A549 (cell line): ENCODE measurements around the gene SLC30A1. TPM values are rescaled to one million over a fixed set of nuclear protein-coding genes. Genes with fewer than 3 reads are reported as not detected.

ENCODE experiments used
- ATAC-seq, 2 experiments: fragments of 200-7000 bp in 1 of 2; fragments of >200 bp in 1 of 2; cut with Nextera tagmentation in 1 of 2; cut with Tn5 transposase in 1 of 2; 3 replicates each; pipeline versions ENCODE4 v1.8.0 to v1.9.1; 2018 to 2020; ENCODE audit warnings: mild to moderate bottlenecking in 1 of 2, moderate library complexity in 1 of 2
- CTCF ChIA-PET: fragments of 300-600 bp; sonication (Branson Sonifier 250); formaldehyde crosslinking; extraction: SDS; loops from one replicate; lab custom pipeline; 2021; ENCODE audit warnings: antibody characterized with exemption, inconsistent platforms; lab: Yijun Ruan, JAX
- POLR2A ChIA-PET: fragments of 350-600 bp; formaldehyde crosslinking; extraction: SDS; loops from one replicate; lab custom pipeline; 2021; ENCODE audit warnings: antibody characterized with exemption, inconsistent platforms; lab: Yijun Ruan, JAX
- DNase-seq, 2 experiments: peaks; one replicate each; pipeline versions ENCODE4 v3.0.0 to v3.0.0-alpha.2; 2011 to 2016; ENCODE audit warnings: low read depth in 1 of 2, low spot score in 1 of 2
- FAIRE-seq: peaks from 2 replicates; lab custom pipeline; 2011; peaks lifted over from hg19 to GRCh38; lab: Jason Lieb, UNC
- H3K27ac ChIP-seq, 2 experiments: fragments of >200 bp; sonication (Bioruptor Twin); formaldehyde crosslinking; 3 replicates each; pipeline ENCODE4 v1.5.1; 2016 to 2017
- H3K4me1 ChIP-seq: fragments of >200 bp; sonication (Bioruptor Twin); formaldehyde crosslinking; 3 replicates; pipeline ENCODE4 v1.6.1; 2016
- H3K4me2 ChIP-seq: fragments of >200 bp; sonication (Bioruptor Twin); formaldehyde crosslinking; 3 replicates; pipeline ENCODE4 v1.6.1; 2016
- H3K4me3 ChIP-seq: fragments of >200 bp; sonication (Bioruptor Twin); formaldehyde crosslinking; 3 replicates; pipeline ENCODE4 v1.5.1; 2016
- H3K9me3 ChIP-seq: fragments of >200 bp; sonication (Bioruptor Twin); formaldehyde crosslinking; 3 replicates; pipeline ENCODE4 v1.6.1; 2016
- BHLHE40 ChIP-seq: IDR thresholded peaks from 2 replicates; pipeline ENCODE4 v1.6.1; 2012; ENCODE audit warnings: low read depth, low read length, inconsistent platforms
- CBX8 ChIP-seq: fragments of 200-600 bp; sonication (generic); IDR thresholded peaks from 2 replicates; pipeline ENCODE4 v1.6.1; 2016
- CEBPB ChIP-seq, 2 experiments: fragments of >200 bp in 1 of 2; sonication (Bioruptor Twin) in 1 of 2; formaldehyde crosslinking in 1 of 2; IDR thresholded peaks; 2 replicates each; pipeline ENCODE4 v1.6.1; 2012 to 2016
- EHF ChIP-seq: fragments of 250-450 bp; sonication (Bioruptor Pico); IDR thresholded peaks from 2 replicates; pipeline ENCODE4 v1.5.0; 2020; ENCODE audit warnings: mild to moderate bottlenecking
- ELK1 ChIP-seq: fragments of 150-350 bp; IDR thresholded peaks from 2 replicates; pipeline ENCODE4 v1.6.1; 2014; ENCODE audit warnings: low read depth, mild to moderate bottlenecking, low read length
- ESRRA ChIP-seq: fragments of 150-350 bp; IDR thresholded peaks from 2 replicates; pipeline ENCODE4 v1.6.1; 2014; ENCODE audit warnings: mild to moderate bottlenecking, low read length, borderline replicate concordance
- FOSB ChIP-seq: fragments of 250-450 bp; sonication (Bioruptor Pico); IDR thresholded peaks from 2 replicates; pipeline ENCODE4 v1.5.0; 2020; ENCODE audit warnings: mild to moderate bottlenecking, moderate library complexity
- FOXS1 ChIP-seq: fragments of 250-450 bp; sonication (Bioruptor Pico); IDR thresholded peaks from 2 replicates; pipeline ENCODE4 v1.5.0; 2020; ENCODE audit warnings: mild to moderate bottlenecking, moderate library complexity
- HDAC2 ChIP-seq: fragments of 200-600 bp; sonication (generic); IDR thresholded peaks from 2 replicates; pipeline ENCODE4 v1.6.1; 2016
- HES2 ChIP-seq: fragments of >200 bp; sonication (Bioruptor Twin); formaldehyde crosslinking; IDR thresholded peaks from 2 replicates; pipeline ENCODE4 v1.6.1; 2016
- HEYL ChIP-seq: fragments of 250-450 bp; sonication (Bioruptor Pico); IDR thresholded peaks from 2 replicates; pipeline ENCODE4 v1.8.0; 2021; ENCODE audit warnings: mild to moderate bottlenecking, moderate library complexity
- HOXA7 ChIP-seq: fragments of 250-450 bp; sonication (Bioruptor Pico); IDR thresholded peaks from 2 replicates; pipeline ENCODE4 v1.5.0; 2020; ENCODE audit warnings: mild to moderate bottlenecking, moderate library complexity
- HOXB5 ChIP-seq: fragments of 250-450 bp; sonication (Bioruptor Pico); IDR thresholded peaks from 2 replicates; pipeline ENCODE4 v1.5.0; 2020; ENCODE audit warnings: mild to moderate bottlenecking, moderate library complexity
- JUNB ChIP-seq: fragments of >200 bp; sonication (Bioruptor Twin); formaldehyde crosslinking; IDR thresholded peaks from 2 replicates; pipeline ENCODE4 v1.6.1; 2016
- KDM1A ChIP-seq: fragments of 200-600 bp; sonication (generic); IDR thresholded peaks from 2 replicates; pipeline ENCODE4 v1.6.1; 2016; ENCODE audit warnings: low read depth, mild to moderate bottlenecking
- NR3C1 ChIP-seq: fragments of >200 bp; sonication (Bioruptor Twin); formaldehyde crosslinking; IDR thresholded peaks from 3 replicates; pipeline ENCODE4 v1.6.1; 2017
- PHF8 ChIP-seq: fragments of 200-600 bp; sonication (generic); IDR thresholded peaks from 2 replicates; pipeline ENCODE4 v1.6.1; 2016; ENCODE audit warnings: low read depth, mild to moderate bottlenecking, antibody characterized with exemption, moderate library complexity, borderline replicate concordance
- POLR2A ChIP-seq: IDR thresholded peaks from 2 replicates; pipeline ENCODE4 v1.6.1; 2012; ENCODE audit warnings: mild to moderate bottlenecking, low read length
- RAD21 ChIP-seq, 2 experiments: fragments of >200 bp in 1 of 2; sonication (Bioruptor Twin) in 1 of 2; formaldehyde crosslinking in 1 of 2; IDR thresholded peaks in 1 of 2; conservative IDR thresholded peaks in 1 of 2; 2 replicates in 1 of 2; 3 replicates in 1 of 2; pipeline ENCODE4 v1.6.1; 2012 to 2018; ENCODE audit warnings: inconsistent platforms in 1 of 2
- RCOR1 ChIP-seq: fragments of 150-350 bp; IDR thresholded peaks from 2 replicates; pipeline ENCODE4 v1.6.1; 2014; ENCODE audit warnings: antibody characterized with exemption, low read length, low read depth
- TP53 ChIP-seq: fragments of 250-450 bp; sonication (Bioruptor Pico); IDR thresholded peaks from 2 replicates; pipeline ENCODE4 v1.5.0; 2021; ENCODE audit warnings: mild to moderate bottlenecking, moderate library complexity
- ZC3H11A ChIP-seq: fragments of 450-650 bp; IDR thresholded peaks from 2 replicates; pipeline ENCODE4 v1.6.1; 2014; ENCODE audit warnings: antibody characterized with exemption, mild to moderate bottlenecking
- WGBS: methylation state at CpG from one replicate; pipeline ENCODE4 v1.1.6; 2017; ENCODE audit errors: missing lambda C conversion rate; 5-methylcytosine and 5-hydroxymethylcytosine counted together
- polyA plus RNA-seq, 4 experiments: library from polyadenylated mRNA; depleted of rRNA in 3 of 4; stranded (reverse); fragments of >200 nt; fragmentation: RNase III in 1 of 4; extraction: RNeasy Plus Mini Kit Qiagen cat#74134 plus additional on column Dnase treatment in 1 of 4; gene quantifications; 2 replicates in 3 of 4; 3 replicates in 1 of 4; pipeline ENCODE4 v1.2.3, GENCODE V29; 2011 to 2017
- TF ChIP-seq, protein P1 (sequence below): fragments of 250-450 bp; sonication (Bioruptor Pico); IDR thresholded peaks from 2 replicates; pipeline ENCODE4 v1.5.0; 2020; ENCODE audit warnings: low read depth, mild to moderate bottlenecking, moderate library complexity
- TF ChIP-seq, protein P2 (sequence below): IDR thresholded peaks from 2 replicates; pipeline ENCODE4 v1.6.1; 2012; ENCODE audit warnings: low read depth, borderline replicate concordance
- TF ChIP-seq, protein P3 (sequence below): IDR thresholded peaks from 2 replicates; pipeline ENCODE4 v1.6.1; 2012
- TF ChIP-seq, protein P4 (sequence below): fragments of 250-450 bp; sonication (Bioruptor Pico); IDR thresholded peaks from 2 replicates; pipeline ENCODE4 v1.5.0; 2021; ENCODE audit warnings: mild to moderate bottlenecking, moderate library complexity, borderline replicate concordance

Gene SLC30A1
- polyA plus RNA-seq, 2 of the 4 experiments (the other 2 are of a cell fraction) = 20.6 to 27.0 TPM

DNA sequence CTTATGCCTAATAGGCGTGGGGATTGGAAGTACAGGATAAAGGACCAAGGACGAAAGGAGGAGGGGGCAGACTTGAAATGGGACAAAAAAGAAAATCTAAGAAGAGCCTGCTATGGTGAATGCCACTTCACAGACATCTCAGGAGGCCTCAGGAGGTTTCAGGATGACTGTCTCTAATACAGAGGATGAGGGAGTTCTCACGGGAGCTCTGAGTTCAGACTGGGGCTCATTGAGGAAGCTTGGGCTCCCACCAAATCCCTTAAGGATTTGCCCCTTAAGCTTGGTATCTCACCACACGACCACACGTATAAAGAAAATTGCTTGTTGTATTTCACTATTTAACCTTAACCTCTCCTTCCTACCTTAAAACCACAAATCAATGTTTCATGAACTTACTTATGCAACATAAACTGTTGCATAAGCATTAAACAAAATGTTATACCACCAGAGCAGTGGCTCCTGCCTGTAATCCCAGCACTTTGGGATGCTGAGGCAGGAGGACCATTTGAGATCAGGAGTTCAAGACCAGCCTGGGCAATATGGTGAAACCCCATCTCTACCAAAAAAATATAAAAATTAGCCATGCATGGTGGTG lies 12.4 kb downstream of the SLC30A1 start:
- Histone ChIP-seq H3K27ac (no peak overlapping the region), H3K4me2 (no peak overlapping the region), H3K4me1 (no peaks in the 10 kb centered on the region), H3K4me3 (no peak overlapping the region), H3K9me3 (no peaks in the 10 kb centered on the region)
- TF ChIP-seq HEYL (no peak), FOSB (CRISPR knock-in tag) (no peak), RCOR1 (no peak), POLR2A (no peak), PHF8 (no peak), HDAC2 (no peak), HOXB5 (CRISPR knock-in tag) (no peak), JUNB (no peak), RAD21 (conservative IDR thresholded peaks at IDR 0.05 in 1 of 2, IDR thresholded peaks at IDR 0.05 in 1 of 2) (no peak), HES2 (no peak), HOXA7 (CRISPR knock-in tag) (no peak)
- TF ChIP-seq, protein P1, sequence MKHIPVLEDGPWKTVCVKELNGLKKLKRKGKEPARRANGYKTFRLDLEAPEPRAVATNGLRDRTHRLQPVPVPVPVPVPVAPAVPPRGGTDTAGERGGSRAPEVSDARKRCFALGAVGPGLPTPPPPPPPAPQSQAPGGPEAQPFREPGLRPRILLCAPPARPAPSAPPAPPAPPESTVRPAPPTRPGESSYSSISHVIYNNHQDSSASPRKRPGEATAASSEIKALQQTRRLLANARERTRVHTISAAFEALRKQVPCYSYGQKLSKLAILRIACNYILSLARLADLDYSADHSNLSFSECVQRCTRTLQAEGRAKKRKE = no peak
- TF ChIP-seq, protein P2, sequence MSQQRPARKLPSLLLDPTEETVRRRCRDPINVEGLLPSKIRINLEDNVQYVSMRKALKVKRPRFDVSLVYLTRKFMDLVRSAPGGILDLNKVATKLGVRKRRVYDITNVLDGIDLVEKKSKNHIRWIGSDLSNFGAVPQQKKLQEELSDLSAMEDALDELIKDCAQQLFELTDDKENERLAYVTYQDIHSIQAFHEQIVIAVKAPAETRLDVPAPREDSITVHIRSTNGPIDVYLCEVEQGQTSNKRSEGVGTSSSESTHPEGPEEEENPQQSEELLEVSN = no peak
- POLR2A ChIA-PET = no interaction called here
- ATAC-seq = no peak
- no peak for DNase-seq
- CTCF ChIA-PET = interaction anchor here (1.0 to 3.4 kb wide), 3 partner anchors 17 to 89 kb away, joined by 3 to 12 read pairs (median 7); no protein-coding TSS in a partner anchor
- FAIRE-seq = no peak
- WGBS = 76% methylated on average over 5 of the region's 5 CpGs

DNA sequence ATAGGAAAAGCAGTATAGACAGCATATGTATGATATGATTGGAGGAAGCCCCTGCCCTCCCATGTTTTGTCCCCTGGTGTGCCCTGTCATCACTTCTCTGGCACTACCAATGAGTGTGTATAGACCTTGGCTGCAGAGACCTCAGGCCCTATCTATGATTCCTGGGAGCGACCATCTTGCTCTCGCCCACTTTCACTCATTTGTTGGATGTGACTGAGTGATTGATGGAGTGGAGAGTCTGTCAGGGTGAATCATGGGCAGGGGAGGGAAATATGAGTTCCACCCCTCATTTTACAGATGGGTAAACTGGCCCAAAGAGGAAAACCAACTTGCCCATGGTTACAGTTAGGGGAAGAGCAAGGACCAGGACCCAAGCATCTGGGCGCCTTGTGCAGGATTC lies 14.9 kb downstream of the SLC30A1 start:
- Histone ChIP-seq H3K4me1 (no peaks in the 10 kb centered on the region), H3K4me2 (no peak overlapping the region), H3K4me3 (no peak overlapping the region), H3K9me3 (no peaks in the 10 kb centered on the region)
- FAIRE-seq = no peak
- DNase-seq = no peak
- POLR2A ChIA-PET = no interaction called here
- no peak for TF ChIP-seq KDM1A
- TF ChIP-seq HOXA7 (CRISPR knock-in tag) = no peak
- TF ChIP-seq EHF (CRISPR knock-in tag) = no peak
- TF ChIP-seq, protein P3, sequence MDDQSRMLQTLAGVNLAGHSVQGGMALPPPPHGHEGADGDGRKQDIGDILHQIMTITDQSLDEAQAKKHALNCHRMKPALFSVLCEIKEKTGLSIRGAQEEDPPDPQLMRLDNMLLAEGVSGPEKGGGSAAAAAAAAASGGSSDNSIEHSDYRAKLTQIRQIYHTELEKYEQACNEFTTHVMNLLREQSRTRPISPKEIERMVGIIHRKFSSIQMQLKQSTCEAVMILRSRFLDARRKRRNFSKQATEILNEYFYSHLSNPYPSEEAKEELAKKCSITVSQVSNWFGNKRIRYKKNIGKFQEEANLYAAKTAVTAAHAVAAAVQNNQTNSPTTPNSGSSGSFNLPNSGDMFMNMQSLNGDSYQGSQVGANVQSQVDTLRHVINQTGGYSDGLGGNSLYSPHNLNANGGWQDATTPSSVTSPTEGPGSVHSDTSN = no peak
- TF ChIP-seq ESRRA = no peak
- TF ChIP-seq ZC3H11A = no peak
- TF ChIP-seq CEBPB (IDR thresholded peaks at IDR 0.05) = no peak
- TF ChIP-seq ELK1 = no peak
- TF ChIP-seq FOXS1 (CRISPR knock-in tag) = no peak
- TF ChIP-seq TP53 (CRISPR knock-in tag) = no peak
- no peak for TF ChIP-seq BHLHE40
- TF ChIP-seq, protein P4, sequence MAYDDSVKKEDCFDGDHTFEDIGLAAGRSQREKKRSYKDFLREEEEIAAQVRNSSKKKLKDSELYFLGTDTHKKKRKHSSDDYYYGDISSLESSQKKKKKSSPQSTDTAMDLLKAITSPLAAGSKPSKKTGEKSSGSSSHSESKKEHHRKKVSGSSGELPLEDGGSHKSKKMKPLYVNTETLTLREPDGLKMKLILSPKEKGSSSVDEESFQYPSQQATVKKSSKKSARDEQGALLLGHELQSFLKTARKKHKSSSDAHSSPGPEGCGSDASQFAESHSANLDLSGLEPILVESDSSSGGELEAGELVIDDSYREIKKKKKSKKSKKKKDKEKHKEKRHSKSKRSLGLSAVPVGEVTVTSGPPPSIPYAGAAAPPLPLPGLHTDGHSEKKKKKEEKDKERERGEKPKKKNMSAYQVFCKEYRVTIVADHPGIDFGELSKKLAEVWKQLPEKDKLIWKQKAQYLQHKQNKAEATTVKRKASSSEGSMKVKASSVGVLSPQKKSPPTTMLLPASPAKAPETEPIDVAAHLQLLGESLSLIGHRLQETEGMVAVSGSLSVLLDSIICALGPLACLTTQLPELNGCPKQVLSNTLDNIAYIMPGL = no peak
- no peak for TF ChIP-seq HDAC2
- TF ChIP-seq NR3C1 = no peak
- no peak for TF ChIP-seq CBX8
- no peak for TF ChIP-seq RAD21 (conservative IDR thresholded peaks at IDR 0.05 in 1 of 2, IDR thresholded peaks at IDR 0.05 in 1 of 2)
- TF ChIP-seq, all 56 proteins: peak for 0
- 91% methylated on average over 3 of the region's 3 CpGs for WGBS
- no peak for ATAC-seq
- CTCF ChIA-PET = interaction anchor here (0.8 to 1.2 kb wide), 2 partner anchors 14 to 51 kb away, joined by 3 read pairs; no protein-coding TSS in a partner anchor
- no peak overlapping the region for H3K27ac ChIP-seq
